AG20443 (cell line): Measurements from ENCODE around the gene RGS10.
"Not testable (repeated sequence)": the region's sequence is repeated elsewhere in the genome, so short reads cannot be mapped to it uniquely, and the experiment has no call there.

Experiments
- DNase-seq: peaks from one replicate; pipeline ENCODE4 v3.0.0; 2012; ENCODE audit warnings: low spot score, mixed read lengths

RGS10 gene

DNA sequence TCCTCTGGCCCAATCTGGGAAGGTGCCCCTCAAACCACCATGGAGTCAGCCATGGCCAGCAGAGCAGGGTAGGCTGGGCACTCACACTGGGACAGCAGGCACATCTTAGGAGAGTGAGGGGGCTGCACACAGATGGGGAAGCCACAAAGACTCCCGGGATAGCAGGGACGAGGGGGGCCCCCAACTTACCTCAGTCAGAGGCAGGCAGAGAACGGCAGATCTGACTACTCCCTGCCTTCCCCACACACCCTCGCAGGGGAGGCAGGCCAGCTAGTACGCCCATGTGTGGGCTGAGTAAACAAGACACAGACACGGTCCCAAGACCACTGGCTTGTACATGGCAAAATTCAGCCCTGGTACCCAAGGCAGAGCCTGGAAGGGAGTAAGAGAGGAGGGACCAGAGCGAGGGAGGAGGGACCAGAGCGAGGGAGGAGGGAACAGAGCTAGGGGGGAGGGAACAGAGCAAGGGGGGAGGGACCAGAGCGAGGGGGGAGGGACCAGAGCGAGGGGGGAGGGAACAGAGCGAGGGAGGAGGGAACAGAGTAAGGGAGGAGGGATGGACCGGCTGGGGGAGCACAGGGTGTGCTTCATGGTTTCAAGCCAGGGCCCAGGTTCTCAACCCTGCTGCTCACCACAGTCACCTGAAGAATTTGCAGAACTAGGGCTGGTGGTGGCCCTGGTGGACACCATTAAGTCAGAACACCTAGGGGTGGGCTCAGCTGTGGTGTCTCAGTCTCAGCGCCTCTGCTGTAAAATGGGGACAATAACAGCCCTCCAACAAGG is 73.8 kb downstream of the RGS10 start:
- no peak for DNase-seq

DNA sequence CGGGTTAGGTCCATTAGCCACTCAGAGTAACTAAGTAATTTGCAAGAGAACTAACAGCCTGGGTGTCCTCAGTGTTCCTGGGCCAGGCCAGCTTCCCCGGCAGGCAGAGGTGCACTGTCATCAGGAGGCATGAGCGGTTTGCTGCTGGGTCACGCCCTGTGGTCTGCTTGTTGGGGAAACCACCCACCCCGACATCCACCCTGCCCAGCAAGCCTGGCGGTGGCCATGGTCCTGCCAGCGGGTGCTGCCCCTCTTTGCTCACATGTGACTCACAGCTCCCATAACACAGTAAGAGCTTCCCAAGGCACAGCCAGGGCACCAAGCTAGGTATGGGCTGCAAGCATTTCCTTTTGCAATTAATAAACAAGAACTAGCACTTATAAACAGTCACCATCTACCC is 75.9 kb downstream of the RGS10 start:
- DNase-seq: no peak

DNA sequence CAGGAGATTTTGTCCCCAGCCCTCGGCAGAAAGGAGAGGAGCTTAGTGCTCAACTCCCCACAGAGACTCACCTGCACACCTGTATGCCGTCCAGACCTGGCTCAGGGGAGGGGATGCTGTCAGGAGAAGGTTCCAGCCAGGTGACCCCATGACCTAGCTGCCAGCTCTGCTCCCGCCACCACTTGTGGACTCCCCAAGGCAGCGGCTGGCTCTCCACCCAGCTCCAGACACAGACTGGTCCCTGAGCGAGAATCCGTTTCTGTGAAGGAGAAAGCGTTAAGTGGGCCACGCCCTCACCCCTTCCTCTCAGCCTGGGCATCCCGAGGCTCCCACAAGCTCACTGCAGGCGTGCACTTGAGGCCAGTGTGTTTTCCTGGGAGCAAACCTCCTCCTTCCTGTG is 76.4 kb downstream of the RGS10 start:
- no peak for DNase-seq

DNA sequence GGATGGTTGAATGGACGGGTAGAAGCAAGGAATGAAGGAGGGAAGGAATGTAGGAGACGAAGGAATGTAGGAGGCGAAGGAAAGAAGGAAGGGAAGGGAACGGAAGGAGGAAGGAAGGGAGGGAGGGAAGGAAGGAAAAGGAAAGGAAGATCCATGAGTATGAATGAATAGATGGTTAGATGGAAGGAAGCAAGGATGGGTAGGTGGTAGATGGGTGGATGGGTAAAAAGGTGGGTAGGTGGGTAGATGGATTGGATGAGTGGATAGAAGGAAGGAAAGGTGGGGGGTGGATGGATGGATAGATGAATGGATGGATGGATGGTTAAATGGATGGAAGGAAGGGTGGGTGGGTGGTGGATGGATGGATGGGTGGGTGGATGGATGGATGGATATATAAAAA is 77.4 kb downstream of the RGS10 start:
- no peak for DNase-seq

DNA sequence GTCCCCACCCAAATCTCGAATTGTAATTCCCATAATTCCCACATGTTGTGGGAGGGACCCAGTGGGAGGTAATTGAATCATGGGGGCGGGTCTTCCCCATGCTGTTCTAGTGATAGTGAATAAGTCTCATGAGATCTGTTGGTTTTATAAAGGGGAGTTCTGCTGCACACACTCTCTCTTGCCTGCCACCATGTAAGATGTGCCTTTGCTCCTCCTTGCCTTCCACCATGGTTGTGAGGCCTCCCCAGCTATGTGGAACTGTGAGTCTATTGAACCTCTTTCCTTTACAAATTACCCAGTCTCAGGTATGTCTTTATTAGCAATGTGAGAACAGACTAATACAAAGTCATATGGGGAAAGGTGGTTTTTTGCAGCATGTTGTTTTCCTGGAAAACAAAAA is 79.3 kb downstream of the RGS10 start:
- not testable (repeated sequence) for DNase-seq

DNA sequence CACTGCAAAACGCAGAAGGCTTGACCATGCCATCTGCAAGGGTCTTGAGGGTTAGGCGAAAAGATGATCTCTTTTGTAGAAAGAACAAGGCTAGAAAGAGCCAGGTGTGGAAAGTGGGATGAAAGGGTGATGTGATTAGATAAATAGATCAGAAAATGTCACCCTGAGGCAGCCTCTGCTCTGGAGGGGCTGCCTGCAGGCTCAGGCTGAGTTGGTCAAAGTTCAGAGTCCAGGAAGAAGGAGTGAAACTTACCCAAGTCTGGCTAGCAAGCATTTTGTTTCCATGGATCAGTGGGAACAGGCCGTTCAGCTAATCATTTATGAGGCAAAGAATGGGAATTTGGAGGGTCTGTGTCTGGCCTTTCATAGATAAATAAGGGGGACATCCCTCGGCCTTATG is 79.7 kb downstream of the RGS10 start:
- no peak for DNase-seq

DNA sequence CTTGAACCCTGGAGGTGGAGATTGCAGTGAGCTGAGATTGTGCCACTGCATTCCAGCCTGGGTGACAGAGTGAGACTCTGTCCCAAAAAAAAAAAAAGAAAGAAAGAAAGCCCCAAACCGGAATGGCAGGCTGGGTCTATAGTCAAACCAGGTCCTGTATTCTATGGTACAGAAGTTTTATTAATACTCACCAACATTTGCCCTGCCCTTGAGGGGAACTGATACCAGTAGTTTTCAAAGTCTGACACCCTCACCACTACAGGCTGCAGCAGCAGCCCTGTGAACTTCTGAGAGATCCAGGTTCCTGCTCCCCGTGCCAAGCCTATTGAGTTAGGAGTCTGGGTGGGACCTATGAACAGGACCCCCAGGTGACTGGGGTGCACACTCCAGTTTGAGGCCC is 80.6 kb downstream of the RGS10 start:
- DNase-seq: no peak

DNA sequence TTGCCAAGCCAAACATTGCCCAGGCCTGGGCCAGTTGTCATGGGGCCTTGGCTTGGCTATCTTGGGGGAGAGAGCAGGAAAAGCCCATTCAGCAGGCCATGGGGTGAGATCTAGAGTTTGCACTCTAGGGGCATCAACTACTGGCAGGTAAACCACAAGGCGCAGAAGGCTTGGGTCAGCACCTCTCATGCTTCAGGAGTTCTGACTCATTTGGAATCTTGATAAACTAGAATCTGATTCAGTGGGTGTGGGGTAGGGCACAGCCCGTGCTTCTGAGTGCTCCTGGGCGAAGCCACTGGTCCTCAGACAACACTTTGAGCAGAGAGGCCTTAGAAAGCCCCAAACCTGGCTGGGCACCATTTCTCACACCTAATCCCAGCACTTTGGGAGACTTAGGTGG is 81.1 kb downstream of the RGS10 start:
- no peak for DNase-seq

DNA sequence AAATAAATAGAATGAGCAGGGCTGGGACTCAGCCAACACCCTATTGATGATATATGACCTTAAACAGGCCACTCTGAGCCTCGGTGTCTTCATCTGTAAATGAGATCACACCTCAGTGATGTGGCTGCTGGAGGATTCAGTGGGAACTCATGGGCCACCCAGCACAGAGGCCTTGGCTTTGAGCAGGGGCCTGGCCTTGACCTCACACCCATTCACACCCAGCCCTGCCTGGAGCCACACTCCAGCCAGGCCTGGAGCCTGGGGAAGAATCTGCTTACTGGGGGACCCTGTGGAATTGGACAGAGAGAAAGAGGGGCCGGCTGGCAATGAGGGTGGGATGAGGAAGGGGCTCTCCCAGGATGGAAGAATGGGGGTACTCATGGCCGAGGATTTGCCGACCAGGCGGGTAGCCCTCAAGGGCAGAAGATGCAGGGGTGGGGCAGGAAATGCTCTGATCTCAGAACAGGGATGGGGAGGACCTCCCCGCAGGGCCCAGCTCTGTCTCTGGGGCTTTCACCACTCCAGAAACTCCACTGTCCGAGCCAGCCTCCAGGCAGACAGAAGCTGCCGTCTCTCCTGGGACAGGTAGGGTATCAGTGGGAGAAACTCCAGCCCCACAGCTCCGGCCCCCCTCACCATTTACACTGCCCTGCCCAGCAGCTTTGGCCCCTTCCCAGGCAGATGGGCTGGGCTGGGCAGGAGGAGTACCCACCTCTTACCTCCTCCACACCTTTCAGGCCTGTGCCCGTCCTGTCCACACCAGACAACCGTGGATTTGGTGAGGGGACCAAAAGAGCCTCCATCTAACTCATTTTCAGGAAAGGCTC is 81.9 kb downstream of the RGS10 start:
- DNase-seq: no peak

DNA sequence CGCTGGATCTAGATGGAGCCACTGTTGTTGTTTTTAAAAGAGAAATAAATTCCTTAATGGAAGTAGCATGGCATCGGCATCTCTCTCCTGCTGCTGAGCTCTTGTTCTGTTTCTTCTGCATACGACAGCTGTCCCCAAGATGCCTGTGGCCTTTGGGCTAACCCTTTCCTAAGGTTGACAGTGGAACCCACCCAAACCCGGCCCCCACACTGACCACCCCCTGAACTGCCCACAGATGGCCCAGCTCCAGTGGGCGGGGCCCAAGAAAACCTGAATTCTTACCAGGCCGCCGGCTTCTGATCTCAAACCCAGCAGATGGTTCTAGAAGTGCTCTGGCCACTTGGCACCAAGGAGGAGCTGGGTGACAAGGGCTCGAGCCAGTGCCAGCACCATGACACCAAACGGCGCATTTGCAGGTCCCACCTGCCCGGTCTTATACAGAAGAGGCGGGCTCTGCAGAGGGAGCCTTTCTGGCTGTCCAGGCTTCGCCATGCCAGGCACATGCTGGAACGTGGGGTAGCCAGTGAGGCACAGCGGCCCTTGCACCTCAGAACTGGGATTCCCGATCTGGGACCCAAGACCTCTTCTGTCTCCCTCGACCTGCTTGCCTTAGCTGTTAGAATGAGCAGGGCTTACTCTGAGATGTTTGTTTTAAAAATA is 82.7 kb downstream of the RGS10 start:
- DNase-seq: no peak

DNA sequence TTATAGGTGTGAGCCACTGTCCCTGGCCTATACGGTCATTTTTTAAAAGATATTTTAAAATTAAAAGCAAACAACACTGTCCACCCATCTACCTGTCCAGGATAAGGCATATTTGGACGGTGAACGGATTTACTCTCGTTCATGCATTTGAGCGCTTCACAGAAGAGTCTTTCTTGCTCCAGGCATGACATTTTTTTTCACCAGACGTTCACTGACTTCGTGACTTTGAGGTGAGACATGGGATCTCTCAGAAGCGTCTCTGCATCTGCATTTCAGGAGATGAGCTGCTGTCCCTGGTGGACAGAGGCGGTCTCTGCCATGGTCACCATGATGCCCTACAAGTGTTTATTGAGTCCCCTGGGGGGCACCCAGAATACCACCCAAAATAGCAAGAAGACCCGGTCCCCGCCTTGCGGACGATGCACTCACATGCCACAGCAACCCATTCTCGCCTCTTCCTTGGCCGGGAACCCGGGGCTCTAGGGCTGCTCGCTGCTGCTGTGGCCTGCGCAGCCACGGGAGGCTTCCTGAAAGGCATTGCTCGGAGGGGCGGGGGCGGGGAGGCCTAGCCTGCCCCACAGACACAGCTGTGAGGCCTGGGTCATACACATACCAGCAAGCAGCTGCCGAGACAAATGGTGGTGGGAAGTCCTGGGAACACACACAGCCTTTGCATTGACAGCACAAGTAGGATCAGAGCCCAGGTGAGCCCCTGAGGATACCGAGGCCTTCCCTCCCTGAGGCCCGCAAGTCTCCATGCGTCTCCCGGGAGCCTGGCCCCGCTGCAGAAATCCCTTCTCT is 84.4 kb downstream of the RGS10 start:
- no peak for DNase-seq

DNA sequence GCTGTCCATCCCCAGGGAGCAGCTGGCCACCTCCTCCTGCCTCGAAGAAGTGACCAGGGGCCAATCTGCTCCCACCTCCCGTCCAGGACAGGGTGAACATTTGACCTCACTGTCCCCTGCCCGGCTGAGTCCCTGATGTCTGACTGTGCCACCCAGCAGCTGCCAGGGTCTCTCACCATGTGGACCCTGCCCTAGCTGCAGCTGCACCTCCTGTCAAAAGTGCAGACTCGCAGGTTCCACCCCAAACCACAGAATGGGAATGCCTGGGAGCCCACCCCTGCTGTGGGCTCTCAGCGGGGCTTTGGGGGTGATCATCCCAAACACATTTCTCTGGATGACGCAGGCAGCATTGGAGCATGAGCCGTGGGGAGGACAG is 86.1 kb downstream of the RGS10 start:
- DNase-seq: no peak

DNA sequence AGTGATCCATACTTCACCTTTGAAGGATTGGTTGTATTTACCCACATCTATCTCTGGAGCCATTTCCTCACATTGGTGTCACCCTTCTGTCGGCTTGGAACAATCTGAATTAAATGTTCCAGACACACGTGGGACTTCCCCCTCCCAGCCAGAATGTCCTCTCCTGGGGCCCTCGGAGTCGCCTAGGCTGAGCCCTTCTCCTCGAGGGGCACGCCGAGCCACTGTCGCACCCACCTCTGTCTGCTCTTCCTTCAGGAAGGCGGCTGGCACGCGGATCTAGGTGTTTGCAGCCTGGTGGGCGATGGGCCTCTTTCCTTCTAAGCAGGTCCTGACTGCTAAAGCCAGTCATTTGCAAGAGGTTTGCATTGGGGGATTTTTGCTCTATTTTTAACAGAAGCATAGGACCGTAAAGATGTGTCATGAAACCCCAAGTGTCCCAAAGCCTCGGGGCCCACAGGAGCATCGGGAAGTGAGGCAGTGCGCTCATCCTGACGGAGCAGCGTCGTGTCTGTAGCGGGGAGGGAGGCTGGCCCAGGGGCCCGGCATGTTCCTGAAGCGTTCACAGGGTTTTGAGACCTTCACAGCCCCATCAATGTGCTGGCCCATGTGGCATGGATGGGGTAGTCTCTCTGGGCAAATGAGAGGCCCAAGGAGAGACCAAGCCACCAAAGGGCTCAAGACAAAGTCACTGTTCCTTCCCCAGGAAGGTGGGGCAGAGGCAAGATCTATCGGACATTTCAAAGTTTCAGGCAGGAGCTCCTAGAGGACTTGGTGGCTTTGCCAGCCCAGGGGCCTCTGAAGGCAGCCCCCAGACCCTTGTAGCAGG is 86.7 kb downstream of the RGS10 start:
- DNase-seq: no peak

DNA sequence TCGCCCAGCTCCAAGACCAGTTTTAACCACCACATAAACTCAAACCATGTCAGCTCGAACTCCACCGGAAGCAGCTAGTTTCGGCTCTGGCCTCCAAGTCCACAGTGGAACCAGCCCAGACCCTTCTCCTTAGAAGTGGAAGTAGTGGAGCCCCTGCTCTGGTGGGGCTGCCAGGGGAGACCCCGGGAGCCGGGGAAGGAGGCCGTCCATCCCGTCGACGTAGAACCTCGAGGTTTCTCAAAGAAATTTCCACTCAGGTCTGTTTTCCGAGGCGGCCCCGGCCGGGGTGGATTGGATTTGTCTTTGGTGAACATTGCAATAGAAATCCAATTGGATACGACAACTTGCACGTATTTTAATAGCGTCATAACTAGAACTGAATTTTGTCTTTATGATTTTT is 87.5 kb downstream of the RGS10 start:
- DNase-seq: no peak

DNA sequence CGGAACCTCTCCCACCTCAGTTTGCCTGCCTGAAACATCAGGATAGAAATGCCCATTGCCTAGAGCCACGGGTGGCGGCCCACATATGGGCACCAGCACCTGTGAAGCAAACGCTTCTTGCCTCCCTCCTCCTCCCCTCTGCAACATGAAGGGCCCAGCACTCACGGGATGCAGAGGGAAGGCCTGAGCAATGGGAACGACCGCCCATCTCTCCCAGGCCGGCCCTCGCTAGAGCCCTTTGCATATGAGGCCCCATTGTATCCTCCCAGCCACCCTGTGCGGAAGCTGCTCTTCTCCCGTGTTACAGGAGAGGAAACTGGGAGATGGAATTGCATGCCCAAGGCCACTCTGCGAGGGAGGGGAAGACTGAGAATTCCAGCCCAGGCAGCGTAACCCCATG is 88.2 kb downstream of the RGS10 start:
- DNase-seq: no peak

DNA sequence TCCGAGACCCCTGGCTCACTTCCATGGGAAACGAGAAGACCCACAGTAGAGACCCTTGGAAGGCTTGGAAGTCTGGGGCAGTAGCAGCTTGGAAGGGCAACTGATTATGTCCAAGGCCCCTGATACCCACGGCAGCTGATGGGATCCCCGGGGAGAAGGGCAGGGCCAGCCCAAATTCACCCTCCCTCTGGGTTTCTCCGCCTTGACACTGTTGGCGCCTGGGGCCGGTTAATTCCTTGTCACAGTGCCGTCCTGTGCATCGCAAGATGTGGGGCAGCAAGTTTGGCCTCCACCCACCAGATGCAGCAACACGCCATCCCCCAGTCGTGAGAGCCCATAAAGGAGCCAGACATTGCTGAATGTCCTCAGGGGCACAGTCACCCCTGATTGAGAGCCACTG is 89.2 kb downstream of the RGS10 start:
- DNase-seq: no peak

DNA sequence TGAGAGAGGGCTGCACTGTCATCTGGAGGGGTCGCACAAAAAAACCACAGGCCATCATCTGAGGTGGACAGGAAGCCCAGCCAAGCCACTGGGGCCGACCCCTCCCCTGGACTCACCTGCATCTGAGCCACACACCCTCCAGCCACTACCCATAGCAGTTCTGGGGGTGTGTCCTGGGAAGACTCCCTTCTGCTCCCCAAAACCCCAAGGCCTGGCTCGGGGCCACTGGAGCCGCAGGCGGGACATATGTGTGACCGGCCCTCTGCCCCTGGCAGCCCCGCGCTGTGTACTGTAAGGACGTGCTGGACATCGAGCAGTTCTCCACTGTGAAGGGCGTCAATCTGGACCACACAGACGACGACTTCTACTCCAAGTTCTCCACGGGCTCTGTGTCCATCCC is 90.1 kb downstream of the RGS10 start:
- no peak for DNase-seq

DNA sequence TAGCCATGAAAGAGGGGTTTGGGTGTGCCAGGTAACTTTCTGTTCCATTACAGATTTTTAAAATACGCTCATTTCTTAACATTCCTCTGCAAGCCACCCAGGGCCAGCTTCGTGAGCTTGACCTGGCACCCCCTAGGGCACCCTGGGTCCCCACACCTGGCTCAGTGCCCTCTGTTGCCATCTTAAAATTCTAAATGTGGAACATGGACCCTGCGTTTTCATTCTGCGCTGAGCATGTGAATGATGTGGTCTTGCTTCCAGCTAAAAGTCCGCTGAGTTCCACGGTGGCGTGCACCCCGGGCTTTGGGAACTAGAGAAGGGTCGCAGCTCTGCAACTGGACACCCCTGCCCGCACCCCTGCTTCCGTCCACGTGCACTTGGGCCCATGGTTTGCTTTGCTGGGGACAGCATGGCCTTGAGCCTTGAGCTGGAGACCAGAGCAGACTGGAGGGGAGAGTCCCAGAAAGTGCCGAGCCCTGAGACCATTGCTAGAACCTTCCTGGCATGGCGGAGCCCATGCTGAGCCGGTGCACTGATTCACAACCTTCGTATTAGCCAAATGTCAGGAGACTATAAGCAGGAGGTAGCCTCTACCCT is 91.1 kb downstream of the RGS10 start:
- no peak for DNase-seq

DNA sequence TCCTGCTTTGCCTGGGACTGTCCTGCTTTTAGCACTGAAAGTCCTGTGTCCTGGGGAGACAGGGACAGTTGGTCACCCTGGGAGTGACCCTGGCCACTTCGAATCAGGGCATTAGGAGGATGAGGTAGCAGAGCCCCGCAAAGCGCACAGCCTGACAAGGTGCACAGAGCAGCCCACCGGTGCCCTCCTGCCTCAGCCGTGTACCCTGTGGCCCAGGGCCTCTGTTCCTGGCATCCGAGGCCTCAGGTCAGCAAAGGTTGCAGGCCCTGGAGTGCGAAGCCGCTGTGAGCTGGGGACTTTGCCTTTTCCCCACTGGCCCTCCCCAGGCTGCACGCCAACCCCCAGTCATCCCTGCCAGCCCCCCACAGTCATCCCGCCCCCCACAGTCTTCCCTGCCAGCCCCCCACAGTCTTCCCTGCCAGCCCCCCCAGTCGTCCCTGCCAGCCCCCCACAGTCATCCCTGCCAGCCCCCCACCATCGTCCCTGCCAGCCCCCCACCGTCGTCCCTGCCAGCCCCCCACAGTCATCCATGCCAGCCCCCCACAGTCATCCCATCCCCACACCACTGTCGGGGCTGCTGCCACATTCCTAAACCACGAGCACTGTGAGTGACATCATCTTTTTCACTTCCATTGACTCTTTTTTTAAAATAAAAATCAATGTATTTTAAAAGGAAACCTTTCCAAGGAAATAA is 91.8 kb downstream of the RGS10 start:
- peak; percentile 61 for DNase-seq
